HG03103 (cell line): Measurements from ENCODE around the gene LITAFD.
"Not testable (repeated sequence)": the region's sequence is repeated elsewhere in the genome, so short reads cannot be mapped to it uniquely, and the experiment has no call there.

Experiments used
- ATAC-seq: cut with Tn5 transposase; IDR thresholded peaks from one replicate; pipeline ENCODE4 v1.9.1; 2021; ENCODE audit warnings: low read depth; ENCODE audit not compliant: unreplicated experiment

Gene LITAFD

DNA sequence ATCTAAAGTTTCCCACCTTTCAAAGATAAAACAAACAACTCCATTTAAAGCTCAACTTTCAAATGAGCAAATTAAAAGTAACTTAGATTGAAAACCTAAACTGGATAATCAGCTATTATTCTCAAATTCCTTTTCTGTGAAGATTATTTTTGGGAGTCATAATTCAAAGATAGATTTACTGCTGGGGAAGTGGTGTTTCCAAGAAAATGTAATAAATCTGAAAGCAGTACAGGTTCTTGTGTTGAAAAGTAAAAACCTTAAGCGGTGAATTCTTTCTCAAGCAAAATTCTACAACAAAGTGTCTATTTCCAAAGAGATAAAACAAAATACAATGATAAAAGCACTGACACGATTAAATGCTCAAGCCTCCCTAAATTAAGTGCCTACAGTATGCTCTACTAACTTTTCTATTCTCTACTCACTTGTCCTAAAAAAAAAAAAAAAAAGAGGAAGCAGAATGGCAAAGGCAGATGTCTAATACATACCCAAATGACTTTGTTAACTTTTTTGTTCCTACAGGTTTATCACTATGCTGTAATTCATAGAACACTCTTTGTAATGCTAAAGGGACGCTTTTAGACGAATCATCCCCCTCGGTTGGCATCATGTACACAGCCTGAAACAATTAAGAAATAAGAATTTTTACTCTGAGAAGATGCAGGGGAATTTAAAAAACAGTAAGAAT, 34.5 kb downstream of the LITAFD start:
- no peak for ATAC-seq

- not testable (repeated sequence) for ATAC-seq
Measured at GRCh38 chr16:8917336-8917735, 35.2 kb downstream of the LITAFD start.

DNA sequence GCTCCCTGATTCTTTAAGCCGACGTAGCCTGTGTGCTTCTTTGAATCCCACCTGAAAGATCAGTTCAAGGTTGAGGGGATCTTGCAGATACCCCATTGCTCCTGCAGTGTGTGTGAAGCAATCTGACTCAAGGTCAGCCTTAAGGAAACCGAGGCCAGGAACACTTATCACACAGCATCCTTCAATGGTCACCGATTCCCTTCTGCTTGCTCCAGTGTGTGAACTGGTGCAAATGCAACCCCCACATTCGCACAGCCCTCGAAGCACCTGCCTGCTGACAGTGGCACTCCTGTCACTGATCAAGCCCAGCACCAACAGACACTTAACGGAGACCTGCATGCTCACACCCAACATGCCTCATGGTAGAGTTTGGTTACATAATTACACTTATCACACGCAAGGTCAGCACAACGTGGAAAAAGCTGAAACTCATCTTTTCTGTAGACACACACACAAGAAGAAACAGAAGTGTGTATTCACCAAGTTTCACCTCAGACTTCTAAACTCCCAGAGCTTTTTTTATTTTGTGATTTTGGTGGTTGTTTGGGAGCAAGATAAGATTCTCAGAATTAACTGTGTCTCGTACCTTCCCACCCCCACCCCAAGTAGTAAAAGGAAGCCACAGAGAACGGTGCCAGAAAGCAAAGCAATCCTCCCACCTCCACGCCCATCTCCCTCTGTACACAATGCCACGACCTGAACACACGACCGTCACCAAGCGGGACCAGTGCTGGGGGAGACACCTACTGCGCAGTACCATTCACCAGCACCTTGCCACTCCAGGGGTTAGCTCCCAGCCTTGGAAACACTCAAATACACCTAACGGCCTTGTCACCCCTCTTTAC, 37.2 kb downstream of the LITAFD start:
- no peak for ATAC-seq

DNA sequence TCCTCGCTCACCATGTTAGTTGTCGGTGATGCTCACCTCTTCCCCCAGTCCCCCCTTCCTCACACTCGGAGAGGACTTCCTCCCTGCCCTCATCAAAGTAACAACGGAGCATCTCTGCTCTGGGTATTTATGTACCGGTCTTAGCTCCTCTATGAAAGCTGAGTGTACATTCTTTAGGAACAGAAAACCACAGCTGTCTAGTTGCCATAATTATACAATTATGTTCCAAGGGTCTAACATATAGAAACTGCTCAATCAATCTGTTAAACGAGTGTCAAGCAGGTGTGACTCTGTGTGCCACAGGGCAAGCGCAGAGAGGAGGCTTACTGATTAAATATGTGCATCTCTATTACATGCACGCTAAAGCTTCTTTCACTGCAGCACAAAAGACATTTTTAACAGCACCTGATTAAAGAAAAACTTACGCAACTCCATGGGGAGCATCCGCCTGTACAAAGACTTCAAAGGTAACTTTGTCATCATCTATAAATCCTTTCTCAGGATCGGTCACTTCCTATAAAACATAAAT, 37.8 kb downstream of the LITAFD start:
- no peak for ATAC-seq

DNA sequence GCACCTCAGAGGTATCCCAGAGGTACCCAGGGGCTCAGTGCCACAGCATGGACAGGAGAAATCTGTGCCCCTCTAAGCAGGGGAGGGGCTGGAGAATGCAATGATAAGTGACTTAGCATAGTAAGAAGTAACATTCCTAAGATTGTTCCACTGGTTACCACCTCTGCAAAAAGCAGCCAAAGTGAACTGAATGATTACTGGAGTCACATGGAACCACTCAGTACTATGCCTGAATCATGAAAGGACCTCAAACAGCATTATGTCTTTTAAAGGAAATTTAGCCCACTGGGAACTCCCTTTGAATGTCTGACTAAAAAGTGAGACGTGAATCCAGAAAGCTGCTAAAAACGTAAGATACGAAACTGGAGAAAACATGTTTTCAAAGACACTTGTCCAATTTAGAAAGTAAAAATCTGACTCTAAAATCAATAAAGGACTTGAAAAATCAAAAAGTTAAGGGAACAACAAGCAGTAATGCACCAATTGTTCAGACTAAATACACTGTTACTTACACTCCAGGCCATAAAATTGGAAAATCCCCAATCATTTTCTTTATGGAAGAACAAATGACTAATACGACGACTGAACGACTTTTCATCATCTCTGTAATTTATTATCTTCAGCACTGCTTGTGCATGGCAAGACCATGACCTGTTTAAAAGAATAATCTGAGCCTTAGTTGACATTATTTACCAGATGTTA, 38.6 kb downstream of the LITAFD start:
- no peak for ATAC-seq

GRCh38 chr16:8921347-8921984, 39.3 kb downstream of the LITAFD start:
- ATAC-seq, result no peak

- ATAC-seq, result no peak
Measured at GRCh38 chr16:8923199-8923598, 41.0 kb downstream of the LITAFD start.

DNA sequence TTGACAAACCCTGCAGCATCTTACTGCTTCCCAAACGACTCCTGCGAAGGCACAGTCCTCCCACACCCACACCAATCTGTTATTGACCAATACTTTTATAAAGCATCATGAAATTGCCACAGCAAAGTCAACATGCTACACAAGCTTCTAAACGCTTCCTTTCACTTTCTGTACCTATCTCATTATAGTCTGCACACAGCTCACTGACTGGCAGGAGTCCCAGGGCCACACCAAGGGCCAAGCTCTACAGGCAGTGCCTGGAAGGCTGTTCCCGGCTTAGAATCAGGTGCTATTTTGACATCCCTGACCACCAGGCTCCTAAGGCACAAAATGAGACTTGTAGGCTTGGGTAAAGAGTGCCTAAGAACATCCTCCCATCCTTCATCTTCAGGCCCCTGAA, 42.1 kb downstream of the LITAFD start:
- no peak for ATAC-seq

DNA sequence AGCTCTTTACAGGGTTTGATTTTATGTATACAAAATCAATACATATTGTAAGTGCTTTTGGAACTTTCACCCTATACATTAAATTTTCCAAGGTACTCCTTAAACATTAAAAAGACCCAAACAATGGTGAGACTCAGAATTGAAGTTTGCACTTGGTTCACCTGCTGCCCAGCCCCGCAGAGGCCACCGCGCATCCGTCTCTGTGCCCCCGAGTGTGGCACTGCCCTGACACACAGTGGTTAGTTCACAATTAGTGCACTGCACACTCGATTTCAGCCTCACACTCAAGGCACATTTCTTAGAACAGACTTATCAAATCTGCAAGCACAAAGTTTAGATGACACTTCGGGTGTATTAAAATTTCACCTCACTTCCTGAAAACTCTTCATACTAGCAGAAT, 43.3 kb downstream of the LITAFD start:
- no peak for ATAC-seq

- ATAC-seq, result no peak
Measured at GRCh38 chr16:8926827-8927226, 44.7 kb downstream of the LITAFD start.

DNA sequence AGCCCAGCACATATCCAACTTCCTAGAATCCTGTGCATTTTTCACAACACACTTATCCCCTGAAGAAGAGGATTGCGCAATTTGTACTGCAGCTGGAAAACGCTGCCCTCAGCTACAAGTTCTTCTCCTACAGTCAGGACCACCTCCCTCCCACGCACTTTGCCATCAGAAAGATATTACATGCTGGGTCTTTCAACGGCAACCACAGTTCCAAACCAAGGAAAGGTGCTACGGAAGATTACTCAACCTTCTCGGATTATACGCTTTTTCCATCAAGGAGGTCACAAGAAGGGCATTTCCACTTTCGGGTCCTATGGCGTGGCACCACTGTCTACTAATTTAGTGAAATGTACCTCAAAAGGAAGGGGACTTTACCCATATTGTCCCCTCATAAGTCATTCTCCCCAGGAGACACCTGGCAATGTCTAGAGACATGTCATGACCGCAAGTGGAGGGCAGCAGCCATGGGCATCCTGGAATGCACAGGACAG, 46.4 kb downstream of the LITAFD start:
- no peak for ATAC-seq

DNA sequence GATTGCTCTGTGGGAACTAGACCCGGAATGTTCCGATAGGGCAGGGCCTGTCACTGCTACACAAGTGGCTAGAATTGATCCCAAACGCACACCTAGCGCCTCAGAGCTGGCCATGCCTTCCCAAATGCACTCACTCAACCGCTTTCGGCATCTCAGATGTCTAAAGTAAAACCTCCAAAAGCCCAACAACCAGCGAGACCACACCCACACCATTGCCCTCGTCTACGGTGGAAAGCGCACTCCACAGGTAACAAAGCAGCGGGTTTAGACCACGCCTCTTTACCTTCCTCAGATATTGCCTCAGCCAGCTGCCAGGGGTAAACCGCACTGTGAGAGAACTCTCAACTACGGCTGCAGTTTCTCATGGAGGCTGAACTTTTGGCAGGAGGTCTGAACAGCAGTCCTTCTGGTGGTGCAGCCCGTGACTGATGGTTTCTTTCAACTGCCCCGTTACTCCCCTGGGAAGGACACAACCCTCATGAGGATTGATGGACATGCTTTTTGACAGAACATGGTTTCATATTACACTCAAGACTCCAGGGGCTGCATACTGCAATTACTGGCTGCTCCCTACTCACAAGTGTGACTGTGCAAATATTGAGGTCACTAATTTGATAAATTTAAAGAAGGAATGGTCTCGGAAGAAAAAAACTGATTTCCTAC, 47.1 kb downstream of the LITAFD start:
- ATAC-seq, result no peak

GRCh38 chr16:8931859-8932258, 49.7 kb downstream of the LITAFD start:
- no peak for ATAC-seq

DNA sequence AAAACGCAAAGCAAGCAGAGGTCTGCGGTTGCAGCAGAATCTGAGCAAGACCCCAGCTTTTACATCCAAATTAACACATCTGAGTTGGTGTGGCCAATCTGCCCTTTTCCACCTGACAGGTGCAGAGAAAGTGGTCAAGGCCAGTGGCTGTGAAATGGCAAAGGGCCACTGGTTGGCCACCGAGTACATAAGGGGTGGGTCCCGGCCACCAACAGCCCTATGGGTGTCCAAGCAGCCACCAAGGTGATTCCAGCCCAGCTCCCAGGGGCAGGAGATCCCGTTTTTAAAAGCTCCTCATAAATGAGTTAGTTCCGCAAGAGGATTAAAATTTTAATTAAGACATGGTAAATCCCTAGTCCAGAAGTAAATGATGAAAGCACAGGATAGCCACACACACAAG, 52.5 kb downstream of the LITAFD start:
- no peak for ATAC-seq
